ENCODE data around the gene WDFY2. TPM values are rescaled to one million over a fixed set of nuclear protein-coding genes. Genes with fewer than 3 reads are reported as not detected.
A peak's percentile ranks its signal among the peaks of the same experiment; 100 is the strongest.

Gene WDFY2
- total RNA-seq, 4 donors from 2014 or later: 12.9 to 23.2 (median 17.1) TPM

GRCh38 chr13:51579676-51580075, 4.6 kb upstream of the WDFY2 start:
- Histone ChIP-seq H3K36me3 (no peaks in the 10 kb centered on the region), H3K9me3 (no peaks in the 10 kb centered on the region), H3K27ac (no peak overlapping the region), H3K27me3 (no peaks in the 10 kb centered on the region), H3K4me3 (no peak overlapping the region), H3K4me1 (peaks cover 0 to 6% (median 0%) of the 10 kb centered on the region in 4 donors)
- WGBS, 2 donors: 87 to 92% methylated on average over 7 of the region's 7 CpGs
- TF ChIP-seq CTCF (IDR thresholded peaks at IDR 0.05): no peak
- no peak for TF ChIP-seq POLR2A (IDR thresholded peaks at IDR 0.05)
- TF ChIP-seq EP300 (IDR thresholded peaks at IDR 0.05): no peak
- no peak for DNase-seq (ENCODE audit: low spot score in 2 of 2)

- H3K9me3 ChIP-seq: no peaks in the 10 kb centered on the region
- 73 to 81% methylated on average over 1 of the region's 1 CpG for whole genome bisulfite sequencing, 2 donors
- no peak overlapping the region for H3K27ac ChIP-seq
- no peak for TF ChIP-seq EP300 (IDR thresholded peaks at IDR 0.05)
- no peaks in the 10 kb centered on the region for H3K27me3 ChIP-seq
- no peak for DNase-seq (ENCODE audit: low spot score in 2 of 2)
- H3K36me3 ChIP-seq: no peaks in the 10 kb centered on the region
- H3K4me3 ChIP-seq: no peak overlapping the region
- peaks cover 0 to 18% (median 4%) of the 10 kb centered on the region in 4 donors for H3K4me1 ChIP-seq
These were observed 3.0 kb upstream of the WDFY2 start for GRCh38 chr13:51581148-51581820.

GRCh38 chr13:51583469-51583874, 790 bp upstream of the WDFY2 start:
- 22 to 23% methylated on average over 4 to 9 of the region's 9 CpGs for WGBS, 2 donors
- TF ChIP-seq EP300 (IDR thresholded peaks at IDR 0.05): no peak
- TF ChIP-seq CTCF (IDR thresholded peaks at IDR 0.05): no peak
- TF ChIP-seq POLR2A (IDR thresholded peaks at IDR 0.05): no peak
- H3K9me3 ChIP-seq: no peaks in the 10 kb centered on the region
- no peaks in the 10 kb centered on the region for H3K36me3 ChIP-seq
- peak overlapping the region; percentile 34 to 99 (median 92) for H3K4me3 ChIP-seq
- H3K4me1 ChIP-seq: peaks cover 0 to 36% (median 5%) of the 10 kb centered on the region in 4 donors
- no peaks in the 10 kb centered on the region for H3K27me3 ChIP-seq
- H3K27ac ChIP-seq: peak overlapping the region; percentile 82 to 96 (median 92)
- DNase-seq (ENCODE audit: low spot score in 2 of 2): peak in 1 of 2 donors; percentile 8

GRCh38 chr13:51584731-51585672, 740 bp downstream of the WDFY2 start:
- peak overlapping the region; percentile 89 to 99 (median 92) for H3K4me3 ChIP-seq
- H3K27ac ChIP-seq: peak overlapping the region; percentile 81 to 96 (median 91)
- DNase-seq (ENCODE audit: low spot score in 2 of 2): peak; percentile 28 to 32
- 1% methylated on average over 40 to 49 of the region's 53 CpGs for WGBS, 2 donors
- H3K27me3 ChIP-seq: no peaks in the 10 kb centered on the region
- no peaks in the 10 kb centered on the region for H3K9me3 ChIP-seq
- no peaks in the 10 kb centered on the region for H3K36me3 ChIP-seq
- peaks cover 0 to 51% (median 13%) of the 10 kb centered on the region in 4 donors for H3K4me1 ChIP-seq
- TF ChIP-seq CTCF (IDR thresholded peaks at IDR 0.05) (no peak), EP300 (IDR thresholded peaks at IDR 0.05) (no peak), POLR2A (IDR thresholded peaks at IDR 0.05) (no peak)

- Histone ChIP-seq H3K4me1 (peaks cover 0 to 57% (median 17%) of the 10 kb centered on the region in 4 donors), H3K27ac (peak overlapping the region in 3 of 4 donors; percentile 81 to 96 (median 90)), H3K27me3 (no peaks in the 10 kb centered on the region), H3K9me3 (no peaks in the 10 kb centered on the region), H3K36me3 (no peaks in the 10 kb centered on the region), H3K4me3 (peak overlapping the region; percentile 89 to 99 (median 92))
- no peak for TF ChIP-seq EP300 (IDR thresholded peaks at IDR 0.05)
- TF ChIP-seq POLR2A (IDR thresholded peaks at IDR 0.05): no peak
- TF ChIP-seq CTCF (IDR thresholded peaks at IDR 0.05): no peak
- DNase-seq (ENCODE audit: low spot score in 2 of 2): no peak
- 48 to 51% methylated on average over 4 of the region's 4 CpGs for WGBS, 2 donors
These were observed 1.4 kb downstream of the WDFY2 start for GRCh38 chr13:51585696-51586095.

All from tibial nerve (tissue), 4 donors.